PC-9 (cell line): ENCODE data around the gene TDRD7. TPM values are rescaled to one million over a fixed set of nuclear protein-coding genes. Genes with fewer than 3 reads are reported as not detected.
A peak's percentile ranks its signal among the peaks of the same experiment; 100 is the strongest.

Experiments used
- BruUV-seq: library from RNA; stranded (reverse); fragments of 400-500 nt; replicated peaks from 2 replicates; lab custom pipeline; 2021; lab: Mats Ljungman, UMichigan
- CTCF ChIA-PET: fragments of 300-600 bp; sonication (Branson Sonifier 250); formaldehyde crosslinking; loops from one replicate; lab custom pipeline; 2022; ENCODE audit warnings: antibody characterized with exemption; lab: Charles Lee
- POLR2A ChIA-PET: fragments of 300-600 bp; sonication (Branson Sonifier 250); formaldehyde crosslinking; loops from one replicate; lab custom pipeline; 2022; ENCODE audit warnings: antibody characterized with exemption; ENCODE audit not compliant: unreplicated experiment; lab: Charles Lee
- DNase-seq, 2 experiments: peaks; one replicate each; pipeline versions ENCODE4 v3.0.0 to v3.0.0-alpha.2; 2015 to 2022; ENCODE audit warnings: mixed read lengths in 1 of 2
- H2AFZ ChIP-seq: fragments of 200-600 bp; sonication (generic); 2 replicates; pipeline ENCODE4 v1.8.1; 2017; ENCODE audit warnings: antibody characterized with exemption
- H3F3A ChIP-seq: fragments of 200-600 bp; sonication (generic); 2 replicates; pipeline ENCODE4 v1.8.1; 2017; ENCODE audit warnings: antibody characterized with exemption, mild to moderate bottlenecking, low read depth; ENCODE audit not compliant: insufficient read depth
- H3K27ac ChIP-seq: fragments of 200-600 bp; sonication (generic); 2 replicates; pipeline ENCODE4 v1.6.1; 2016; ENCODE audit warnings: mixed run types
- H3K27me3 ChIP-seq: fragments of 200-600 bp; sonication (generic); 2 replicates; pipeline ENCODE4 v1.6.1; 2016; ENCODE audit warnings: low read depth, mixed run types; ENCODE audit not compliant: insufficient read depth
- H3K36me3 ChIP-seq: fragments of 200-600 bp; sonication (generic); 2 replicates; pipeline ENCODE4 v1.6.1; 2016; ENCODE audit warnings: low read depth, mixed run types
- H3K4me1 ChIP-seq: fragments of 200-600 bp; sonication (generic); replicated peaks from 2 replicates; pipeline ENCODE4 v1.6.1; 2016; ENCODE audit warnings: mixed run types; ENCODE audit not compliant: insufficient read depth
- H3K4me2 ChIP-seq: fragments of 200-600 bp; sonication (generic); 2 replicates; pipeline ENCODE4 v1.6.1; 2017; ENCODE audit warnings: mixed run types
- H3K4me3 ChIP-seq: fragments of 200-600 bp; sonication (generic); 2 replicates; pipeline ENCODE4 v1.6.1; 2016; ENCODE audit warnings: mixed run types
- H3K79me2 ChIP-seq: fragments of 200-600 bp; sonication (generic); 2 replicates; pipeline ENCODE4 v1.6.1; 2017; ENCODE audit warnings: low read depth, mixed run types
- H3K9me2 ChIP-seq: fragments of 200-600 bp; sonication (generic); 2 replicates; pipeline ENCODE4 v1.8.1; 2017; ENCODE audit warnings: mild to moderate bottlenecking; ENCODE audit not compliant: insufficient read depth
- H3K9me3 ChIP-seq: fragments of 200-600 bp; sonication (generic); 2 replicates; pipeline ENCODE4 v1.8.1; 2016; ENCODE audit warnings: low read depth; ENCODE audit not compliant: insufficient read depth
- H4K20me1 ChIP-seq: fragments of 200-600 bp; sonication (generic); 2 replicates; pipeline ENCODE4 v1.8.1; 2017; ENCODE audit not compliant: insufficient read depth
- EZH2 ChIP-seq: fragments of 200-600 bp; sonication (generic); IDR thresholded peaks from 2 replicates; pipeline ENCODE4 v1.8.0; 2017; ENCODE audit warnings: antibody characterized with exemption, low read depth
- intact Hi-C: fragments of 100-400 bp; cut with micrococcal nuclease; formaldehyde crosslinking; loops from one replicate; pipeline ENCODE4 v1.10.0; 2022; ENCODE audit not compliant: unreplicated experiment
- total RNA-seq: library from RNA; stranded (reverse); gene quantifications from 2 replicates; pipeline ENCODE4 v1.2.3, GENCODE V29; 2021
- TF ChIP-seq, protein P1 (sequence below): fragments of 200-600 bp; sonication (generic); conservative IDR thresholded peaks from 2 replicates; pipeline ENCODE4 v1.6.1; 2017; ENCODE audit warnings: mixed run types, antibody characterized with exemption, mild to moderate bottlenecking, moderate library complexity

TDRD7 gene
- total RNA-seq, 1 experiment from 2014 or later, result 14.2 TPM

DNA sequence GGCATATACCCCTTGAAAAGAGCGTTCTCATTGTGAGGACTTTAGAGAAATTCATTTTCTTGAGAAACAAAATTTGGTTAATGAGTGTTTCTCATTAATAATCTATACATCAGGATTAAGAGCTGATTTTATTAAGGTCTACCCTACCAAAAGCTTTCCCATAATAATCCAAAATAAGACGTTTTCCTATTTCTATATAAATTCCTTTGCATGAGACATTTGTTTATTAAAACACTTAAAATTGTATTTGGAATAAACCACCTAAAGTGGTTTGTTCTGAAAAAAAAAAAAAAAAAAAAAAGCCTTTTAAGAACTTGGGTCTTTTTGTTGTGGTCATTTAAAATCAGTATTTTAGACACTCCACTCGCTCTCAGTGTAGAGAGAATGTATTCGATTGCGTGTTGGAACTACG lies 88.9 kb downstream of the TDRD7 start:
- intact Hi-C loops, result loop anchor here (1.0 to 5.0 kb wide), 3 partner anchors 24 to 98 kb away; no protein-coding TSS in a partner anchor
- peak overlapping the region; percentile 74 for H3K4me2 ChIP-seq
- peak overlapping the region; percentile 63 for H3K4me3 ChIP-seq
- ChIA-PET POLR2A (interaction anchor here (0.5 kb wide), 1 partner anchor 10 kb away, joined by 3 read pairs; no protein-coding TSS in a partner anchor), CTCF (interaction anchor here (0.6 to 1.1 kb wide), 4 partner anchors 10 to 115 kb away, joined by 3 to 14 read pairs (median 4); no protein-coding TSS in a partner anchor)
- DNase-seq, result no peak
- H3K9me2 ChIP-seq, result no peaks in the 10 kb centered on the region
- BruUV-seq, result no TSS peak
- TF ChIP-seq, protein P1, sequence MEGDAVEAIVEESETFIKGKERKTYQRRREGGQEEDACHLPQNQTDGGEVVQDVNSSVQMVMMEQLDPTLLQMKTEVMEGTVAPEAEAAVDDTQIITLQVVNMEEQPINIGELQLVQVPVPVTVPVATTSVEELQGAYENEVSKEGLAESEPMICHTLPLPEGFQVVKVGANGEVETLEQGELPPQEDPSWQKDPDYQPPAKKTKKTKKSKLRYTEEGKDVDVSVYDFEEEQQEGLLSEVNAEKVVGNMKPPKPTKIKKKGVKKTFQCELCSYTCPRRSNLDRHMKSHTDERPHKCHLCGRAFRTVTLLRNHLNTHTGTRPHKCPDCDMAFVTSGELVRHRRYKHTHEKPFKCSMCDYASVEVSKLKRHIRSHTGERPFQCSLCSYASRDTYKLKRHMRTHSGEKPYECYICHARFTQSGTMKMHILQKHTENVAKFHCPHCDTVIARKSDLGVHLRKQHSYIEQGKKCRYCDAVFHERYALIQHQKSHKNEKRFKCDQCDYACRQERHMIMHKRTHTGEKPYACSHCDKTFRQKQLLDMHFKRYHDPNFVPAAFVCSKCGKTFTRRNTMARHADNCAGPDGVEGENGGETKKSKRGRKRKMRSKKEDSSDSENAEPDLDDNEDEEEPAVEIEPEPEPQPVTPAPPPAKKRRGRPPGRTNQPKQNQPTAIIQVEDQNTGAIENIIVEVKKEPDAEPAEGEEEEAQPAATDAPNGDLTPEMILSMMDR, result no peak
- TF ChIP-seq EZH2, result no peak
- no peaks in the 10 kb centered on the region for H3K9me3 ChIP-seq
- peaks cover 10% of the 10 kb centered on the region; the same call in 1 of the 2 replicates for H3F3A ChIP-seq
- H3K27me3 ChIP-seq, result no peaks in the 10 kb centered on the region
- no peak overlapping the region for H3K27ac ChIP-seq
- H3K79me2 ChIP-seq, result no peaks in the 10 kb centered on the region; the same call in 1 of the 2 replicates
- no peaks in the 10 kb centered on the region for H3K36me3 ChIP-seq
- no peaks in the 10 kb centered on the region for H4K20me1 ChIP-seq
- H2AFZ ChIP-seq, result peak overlapping the region; percentile 71
- H3K4me1 ChIP-seq, result peaks cover 4% of the 10 kb centered on the region; the same call in 1 of the 2 replicates

DNA sequence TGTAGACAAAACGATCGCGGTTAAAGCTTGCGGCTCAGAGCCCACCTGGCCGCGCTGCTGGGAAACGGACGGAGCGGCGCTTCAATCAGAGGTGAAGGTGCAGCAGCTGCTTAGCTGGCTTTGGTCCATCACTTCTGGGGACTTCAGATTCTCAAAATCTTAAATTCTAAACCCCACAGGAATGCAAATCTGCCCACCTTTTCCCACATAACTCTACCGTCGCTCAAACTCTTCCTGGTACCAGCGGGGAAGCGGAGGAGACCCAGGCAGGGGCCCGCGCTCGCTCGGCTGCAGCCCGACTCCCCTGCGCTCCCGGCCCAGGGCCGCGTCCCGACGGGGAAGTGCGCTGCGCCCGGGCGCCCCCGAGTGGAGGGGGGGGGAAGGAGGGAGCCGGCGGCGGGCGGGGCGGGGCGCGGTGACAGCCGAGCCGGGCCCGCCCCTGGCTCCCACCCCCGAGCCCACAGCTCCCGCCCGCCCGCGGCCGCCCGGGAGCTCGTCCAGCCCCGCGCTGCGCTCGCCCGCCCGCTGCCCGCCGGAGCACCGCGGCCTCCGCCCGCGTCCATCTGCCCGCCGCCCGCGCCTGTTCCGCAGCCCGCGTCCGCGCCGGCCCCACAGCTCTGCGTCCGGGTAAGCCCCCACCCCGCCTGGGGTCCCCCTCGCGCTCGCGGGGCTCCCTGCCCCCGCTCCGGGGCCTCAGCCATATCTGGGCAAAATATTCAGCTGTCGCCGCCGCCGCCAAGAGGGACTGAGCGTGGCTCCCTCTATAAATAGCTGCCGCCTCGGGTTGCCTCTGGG lies 89.5 kb downstream of the TDRD7 start, which contains the start of gene TMOD1:
Gene TMOD1 (plus strand): TSS at position 490 of the 795 bp plus-strand sequence. CDS start 22,523 bp downstream, outside the sequence.
- POLR2A ChIA-PET, result interaction anchor here (0.5 to 0.7 kb wide), 2 partner anchors 10 to 462 kb away, joined by 3 to 9 read pairs; partner anchors contain the start of gene CTSV
- no peak for TF ChIP-seq EZH2
- TF ChIP-seq, protein P1, result no peak

DNA sequence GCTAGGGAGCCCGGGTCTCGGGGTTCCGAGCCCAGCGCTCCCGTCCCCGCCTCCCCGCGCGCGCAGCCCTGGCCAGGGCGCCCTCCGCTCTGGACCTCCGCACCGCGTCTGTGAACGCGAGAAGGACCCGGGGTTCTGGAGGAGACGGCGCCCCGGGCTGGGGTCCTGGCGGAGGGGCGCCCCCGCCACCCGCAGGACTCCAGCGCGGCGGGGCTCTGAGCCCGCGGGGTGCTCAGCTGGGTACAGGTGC lies 90.0 kb downstream of the TDRD7 start:
- Histone ChIP-seq H3K4me1 (peaks cover 4% of the 10 kb centered on the region; the same call in 1 of the 2 replicates), H4K20me1 (no peaks in the 10 kb centered on the region), H3F3A (peaks cover 10% of the 10 kb centered on the region; the same call in 1 of the 2 replicates), H3K9me3 (no peaks in the 10 kb centered on the region), H3K36me3 (no peaks in the 10 kb centered on the region), H3K27me3 (no peaks in the 10 kb centered on the region), H3K4me2 (peak overlapping the region; percentile 92), H3K9me2 (no peaks in the 10 kb centered on the region), H3K4me3 (peak overlapping the region; percentile 93), H3K27ac (no peak overlapping the region), H3K79me2 (no peaks in the 10 kb centered on the region; the same call in 1 of the 2 replicates), H2AFZ (peak overlapping the region; percentile 96)
- CTCF ChIA-PET, result interaction anchor here (0.6 to 1.3 kb wide), 5 partner anchors 17 to 414 kb away, joined by 3 to 12 read pairs (median 8); no protein-coding TSS in a partner anchor
- POLR2A ChIA-PET, result interaction anchor here (0.7 kb wide), 1 partner anchor 463 kb away, joined by 9 read pairs; the partner anchor contains the start of gene CTSV
- no TSS peak for BruUV-seq
- intact Hi-C loops, result loop anchor here (1.0 to 5.0 kb wide), 3 partner anchors 23 to 96 kb away; no protein-coding TSS in a partner anchor
- TF ChIP-seq EZH2, result no peak
- TF ChIP-seq, protein P1, result no peak
- DNase-seq, result no peak

More for the DNA sequence above, 89.5 kb downstream of the TDRD7 start, which contains the start of gene TMOD1:
- Histone ChIP-seq H2AFZ (peak within 1 kb of the TSS; percentile 96), H3K9me2 (no peaks in the 10 kb centered on the region), H3F3A (peaks cover 10% of the 10 kb centered on the region; the same call in 1 of the 2 replicates), H3K4me3 (peak within 1 kb of the TSS; percentile 93), H3K4me2 (peak within 1 kb of the TSS; percentile 92), H3K27ac (no peak within 1 kb of the TSS), H3K79me2 (no peaks in the 10 kb centered on the region; the same call in 1 of the 2 replicates), H4K20me1 (no peaks in the 10 kb centered on the region), H3K9me3 (no peaks in the 10 kb centered on the region), H3K4me1 (peaks cover 4% of the 10 kb centered on the region; the same call in 1 of the 2 replicates), H3K36me3 (no peaks in the 10 kb centered on the region), H3K27me3 (no peaks in the 10 kb centered on the region)
- DNase-seq, result peak; percentile 39 to 76
- CTCF ChIA-PET, result interaction anchor here (0.6 to 1.2 kb wide), 8 partner anchors 10 to 414 kb away, joined by 3 to 14 read pairs (median 6); no protein-coding TSS in a partner anchor
- intact Hi-C loops, result loop anchor here (1.0 to 5.0 kb wide), 3 partner anchors 23 to 97 kb away; no protein-coding TSS in a partner anchor
- no TSS peak for BruUV-seq
